ENCODE results near the gene PTPRR. TPM values are rescaled to one million over a fixed set of nuclear protein-coding genes. Genes with fewer than 3 reads are reported as not detected.

Gene PTPRR
- total and polyA plus RNA-seq, 2 donors (not counting 1 experiment from before 2014, with no cell fraction given) = not detected

DNA sequence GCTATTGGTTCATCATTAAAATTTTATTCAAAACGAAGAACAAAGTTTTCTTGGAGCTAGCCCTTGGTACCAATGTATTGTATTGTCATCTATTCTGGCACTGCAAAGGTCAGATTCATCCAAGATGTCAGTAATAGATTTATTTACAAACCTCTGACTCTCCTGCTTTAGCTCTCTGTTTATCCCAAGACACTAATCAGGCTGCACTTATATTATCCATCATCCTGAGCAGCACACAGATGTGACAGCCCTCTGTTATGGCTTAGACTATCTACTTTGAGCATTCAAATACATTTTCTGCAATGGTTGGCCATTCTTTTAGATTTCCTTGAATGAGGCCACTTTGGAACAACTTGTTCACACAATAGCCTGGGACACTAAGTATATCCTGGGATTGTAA is 5.0 kb upstream of the PTPRR start:
- Histone ChIP-seq H3K79me2 (ENCODE audit: control insufficient read depth, insufficient read depth, low read length) (no peaks in the 10 kb centered on the region), H3K9ac (ENCODE audit: low read length) (no peak overlapping the region), H3K36me3 (replicated peaks in 1 of 2; ENCODE audit: control extremely low read depth in 1 of 2, control insufficient read depth in 1 of 2, extremely low read depth in 1 of 2, insufficient read depth in 2 of 2, low read length in 1 of 2) (no peaks in the 10 kb centered on the region), H4K20me1 (ENCODE audit: control insufficient read depth, insufficient read depth, low read length, poor library complexity, severe bottlenecking) (no peaks in the 10 kb centered on the region), H3K4me2 (replicated peaks; ENCODE audit: low read depth, low read length, poor library complexity, severe bottlenecking) (no peak overlapping the region), H3K27me3 (replicated peaks in 1 of 4; ENCODE audit: control extremely low read depth in 1 of 4, control insufficient read depth in 3 of 4, insufficient read depth in 4 of 4, low read length in 3 of 4) (no peaks in the 10 kb centered on the region), H3K4me3 (ENCODE audit: control extremely low read depth in 1 of 5, extremely low read depth in 1 of 5, insufficient read depth in 1 of 5, low read depth in 2 of 5, low read length in 4 of 5) (no peak overlapping the region), H3K27ac (ENCODE audit: low read length in 2 of 2) (no peak overlapping the region), H3K4me1 (ENCODE audit: control insufficient read depth in 2 of 2, insufficient read depth in 2 of 2, low read length in 2 of 2) (no peaks in the 10 kb centered on the region), H3K9me3 (ENCODE audit: control extremely low read depth in 1 of 3, control insufficient read depth in 2 of 3, insufficient read depth in 1 of 3, low read length in 2 of 3) (peaks cover 0 to under 1% (median 0%) of the 10 kb centered on the region in 3 donors), H2AFZ (ENCODE audit: insufficient read depth, low read depth, low read length, poor library complexity, severe bottlenecking) (no peak overlapping the region)
- TF ChIP-seq EZH2 (IDR thresholded peaks at IDR 0.05; ENCODE audit: borderline replicate concordance, insufficient read depth, low read depth, low read length, poor library complexity, severe bottlenecking) = no peak
- TF ChIP-seq, protein P1, sequence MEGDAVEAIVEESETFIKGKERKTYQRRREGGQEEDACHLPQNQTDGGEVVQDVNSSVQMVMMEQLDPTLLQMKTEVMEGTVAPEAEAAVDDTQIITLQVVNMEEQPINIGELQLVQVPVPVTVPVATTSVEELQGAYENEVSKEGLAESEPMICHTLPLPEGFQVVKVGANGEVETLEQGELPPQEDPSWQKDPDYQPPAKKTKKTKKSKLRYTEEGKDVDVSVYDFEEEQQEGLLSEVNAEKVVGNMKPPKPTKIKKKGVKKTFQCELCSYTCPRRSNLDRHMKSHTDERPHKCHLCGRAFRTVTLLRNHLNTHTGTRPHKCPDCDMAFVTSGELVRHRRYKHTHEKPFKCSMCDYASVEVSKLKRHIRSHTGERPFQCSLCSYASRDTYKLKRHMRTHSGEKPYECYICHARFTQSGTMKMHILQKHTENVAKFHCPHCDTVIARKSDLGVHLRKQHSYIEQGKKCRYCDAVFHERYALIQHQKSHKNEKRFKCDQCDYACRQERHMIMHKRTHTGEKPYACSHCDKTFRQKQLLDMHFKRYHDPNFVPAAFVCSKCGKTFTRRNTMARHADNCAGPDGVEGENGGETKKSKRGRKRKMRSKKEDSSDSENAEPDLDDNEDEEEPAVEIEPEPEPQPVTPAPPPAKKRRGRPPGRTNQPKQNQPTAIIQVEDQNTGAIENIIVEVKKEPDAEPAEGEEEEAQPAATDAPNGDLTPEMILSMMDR (IDR thresholded peaks at IDR 0.05) = no peak
- WGBS (ENCODE audit: insufficient coverage) = no CpG with 5 or more reads among the region's 1 CpG
- H3K9me3 Mint-ChIP-seq (ENCODE audit: insufficient read depth) = no peaks in the 10 kb centered on the region
- H3K27ac Mint-ChIP-seq = no peak overlapping the region
- intact Hi-C loops (cut with micrococcal nuclease) = no loop called here
- CTCF ChIA-PET = no interaction called here
- DNase-seq = no peak
- POLR2A ChIA-PET = no interaction called here
- H3K4me3 Mint-ChIP-seq = no peak overlapping the region
- H3K27me3 Mint-ChIP-seq = peaks cover 4% of the 10 kb centered on the region
- no peaks in the 10 kb centered on the region for H3K4me1 Mint-ChIP-seq
- no peak for ATAC-seq (ENCODE audit: low read depth)

DNA sequence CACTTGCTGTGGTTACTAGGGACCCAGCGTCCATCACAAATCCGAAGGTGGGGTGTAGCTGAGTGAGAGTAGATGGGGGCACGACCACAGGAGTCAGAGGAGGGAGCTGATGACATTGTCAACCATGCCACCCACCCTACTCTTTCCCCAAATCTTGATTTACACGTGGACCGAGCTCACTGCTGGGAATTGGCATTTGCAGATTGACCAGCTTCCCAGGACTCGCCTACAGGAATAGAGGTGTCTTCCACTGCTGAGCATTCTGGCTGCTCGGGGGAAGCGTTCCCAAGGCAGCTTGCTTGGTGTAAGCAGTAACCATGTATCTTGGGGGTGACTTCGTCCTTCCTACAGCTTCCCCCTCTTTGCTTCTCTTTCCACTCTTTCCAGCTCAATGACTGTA is 353 bp upstream of the PTPRR start:
- H3K9me3 Mint-ChIP-seq (ENCODE audit: insufficient read depth) = no peaks in the 10 kb centered on the region
- ATAC-seq (ENCODE audit: low read depth) (no peak), DNase-seq (no peak)
- Histone ChIP-seq H3K36me3 (replicated peaks in 1 of 2; ENCODE audit: control extremely low read depth in 1 of 2, control insufficient read depth in 1 of 2, extremely low read depth in 1 of 2, insufficient read depth in 2 of 2, low read length in 1 of 2) (no peaks in the 10 kb centered on the region), H3K9ac (ENCODE audit: low read length) (no peak overlapping the region), H3K4me2 (replicated peaks; ENCODE audit: low read depth, low read length, poor library complexity, severe bottlenecking) (no peak overlapping the region), H3K4me3 (ENCODE audit: control extremely low read depth in 1 of 5, extremely low read depth in 1 of 5, insufficient read depth in 1 of 5, low read depth in 2 of 5, low read length in 4 of 5) (no peak overlapping the region), H4K20me1 (ENCODE audit: control insufficient read depth, insufficient read depth, low read length, poor library complexity, severe bottlenecking) (no peaks in the 10 kb centered on the region), H3K27ac (ENCODE audit: low read length in 2 of 2) (no peak overlapping the region), H2AFZ (ENCODE audit: insufficient read depth, low read depth, low read length, poor library complexity, severe bottlenecking) (no peak overlapping the region), H3K27me3 (replicated peaks in 1 of 4; ENCODE audit: control extremely low read depth in 1 of 4, control insufficient read depth in 3 of 4, insufficient read depth in 4 of 4, low read length in 3 of 4) (peaks cover 0 to 4% (median 0%) of the 10 kb centered on the region in 4 experiments), H3K9me3 (ENCODE audit: control extremely low read depth in 1 of 3, control insufficient read depth in 2 of 3, insufficient read depth in 1 of 3, low read length in 2 of 3) (peaks cover 0 to 3% (median 0%) of the 10 kb centered on the region in 3 donors), H3K79me2 (ENCODE audit: control insufficient read depth, insufficient read depth, low read length) (no peaks in the 10 kb centered on the region), H3K4me1 (ENCODE audit: control insufficient read depth in 2 of 2, insufficient read depth in 2 of 2, low read length in 2 of 2) (no peaks in the 10 kb centered on the region)
- no peak overlapping the region for H3K27ac Mint-ChIP-seq
- H3K27me3 Mint-ChIP-seq = peaks cover 15% of the 10 kb centered on the region
- ChIA-PET POLR2A (no interaction called here), CTCF (no interaction called here)
- intact Hi-C loops (cut with micrococcal nuclease) = no loop called here
- no peaks in the 10 kb centered on the region for H3K4me1 Mint-ChIP-seq
- no peak overlapping the region for H3K4me3 Mint-ChIP-seq
- TF ChIP-seq, protein P1 (IDR thresholded peaks at IDR 0.05) = no peak
- no peak for TF ChIP-seq EZH2 (IDR thresholded peaks at IDR 0.05; ENCODE audit: borderline replicate concordance, insufficient read depth, low read depth, low read length, poor library complexity, severe bottlenecking)
- WGBS (ENCODE audit: insufficient coverage) = 31% methylated on average over 4 of the region's 9 CpGs

All from B cell (primary cell).